ENCODE results near the gene MYO9B.

DNA sequence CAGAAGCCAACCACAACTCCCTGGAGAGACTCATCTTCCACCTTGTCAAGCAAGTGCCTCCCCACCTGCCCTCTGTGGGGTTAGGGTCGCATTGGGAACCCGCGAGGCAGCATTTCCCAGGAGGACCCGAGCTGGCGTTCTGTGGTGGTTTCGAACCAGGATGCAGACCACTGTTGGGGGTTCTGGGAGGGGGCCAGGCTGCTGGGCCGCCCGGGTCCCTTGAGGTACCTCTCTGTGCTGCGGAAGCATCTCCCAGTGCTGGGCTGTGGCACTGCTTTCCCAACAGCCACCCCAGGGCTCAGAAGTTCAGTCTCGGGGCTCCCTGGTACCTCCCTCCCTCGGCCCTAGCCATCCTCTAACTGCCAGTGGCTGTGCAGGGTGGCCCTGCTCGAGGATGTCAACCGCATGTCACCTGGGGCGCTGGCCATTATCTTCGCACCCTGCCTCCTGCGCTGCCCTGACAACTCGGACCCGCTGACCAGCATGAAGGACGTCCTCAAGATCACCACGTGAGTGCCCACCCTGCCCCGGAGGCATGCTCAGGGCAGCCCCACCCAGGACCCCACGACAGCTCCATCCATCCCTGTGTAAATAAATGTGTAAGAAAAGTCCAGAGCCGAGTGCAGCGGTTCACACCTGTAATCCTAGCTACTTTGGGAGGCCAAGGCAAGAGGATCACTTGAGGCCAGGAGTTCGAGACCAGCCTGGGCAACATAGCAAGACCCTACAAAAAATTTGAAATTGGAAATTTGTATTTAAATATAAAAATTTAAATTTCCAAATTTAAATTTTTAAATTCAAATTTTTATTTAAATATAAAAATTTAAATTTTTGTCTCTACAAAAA lies 131.4 kb downstream of the MYO9B start:
- TF ChIP-seq EZH2 (IDR thresholded peaks at IDR 0.05; ENCODE audit: insufficient read depth, low read length) = no peak
- TF ChIP-seq, protein P1, sequence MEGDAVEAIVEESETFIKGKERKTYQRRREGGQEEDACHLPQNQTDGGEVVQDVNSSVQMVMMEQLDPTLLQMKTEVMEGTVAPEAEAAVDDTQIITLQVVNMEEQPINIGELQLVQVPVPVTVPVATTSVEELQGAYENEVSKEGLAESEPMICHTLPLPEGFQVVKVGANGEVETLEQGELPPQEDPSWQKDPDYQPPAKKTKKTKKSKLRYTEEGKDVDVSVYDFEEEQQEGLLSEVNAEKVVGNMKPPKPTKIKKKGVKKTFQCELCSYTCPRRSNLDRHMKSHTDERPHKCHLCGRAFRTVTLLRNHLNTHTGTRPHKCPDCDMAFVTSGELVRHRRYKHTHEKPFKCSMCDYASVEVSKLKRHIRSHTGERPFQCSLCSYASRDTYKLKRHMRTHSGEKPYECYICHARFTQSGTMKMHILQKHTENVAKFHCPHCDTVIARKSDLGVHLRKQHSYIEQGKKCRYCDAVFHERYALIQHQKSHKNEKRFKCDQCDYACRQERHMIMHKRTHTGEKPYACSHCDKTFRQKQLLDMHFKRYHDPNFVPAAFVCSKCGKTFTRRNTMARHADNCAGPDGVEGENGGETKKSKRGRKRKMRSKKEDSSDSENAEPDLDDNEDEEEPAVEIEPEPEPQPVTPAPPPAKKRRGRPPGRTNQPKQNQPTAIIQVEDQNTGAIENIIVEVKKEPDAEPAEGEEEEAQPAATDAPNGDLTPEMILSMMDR (IDR thresholded peaks at IDR 0.05; ENCODE audit: insufficient read depth, low read depth, low read length) = no peak
